ENCODE data around the gene CASK. TPM values are rescaled to one million over a fixed set of nuclear protein-coding genes. Genes with fewer than 3 reads are reported as not detected.

Gene CASK
- total RNA-seq, 1 donor from 2014 or later: 18.8 TPM

GRCh38 chrX:41913476-41913875, 9.9 kb downstream of the CASK start:
- DNase-seq (ENCODE audit: low spot score): no peak
- intact Hi-C loops (cut with DNase I): no loop called here

GRCh38 chrX:41912923-41913322, 10.4 kb downstream of the CASK start:
- DNase-seq (ENCODE audit: low spot score): no peak
- intact Hi-C loops (cut with DNase I): no loop called here

GRCh38 chrX:41909068-41909467, 14.3 kb downstream of the CASK start:
- intact Hi-C loops (cut with DNase I): no loop called here
- no peak for DNase-seq (ENCODE audit: low spot score)

- intact Hi-C loops (cut with DNase I): no loop called here
- no peak for DNase-seq (ENCODE audit: low spot score)
Measured at GRCh38 chrX:41906515-41907187, 16.7 kb downstream of the CASK start.

- DNase-seq (ENCODE audit: low spot score): no peak
- intact Hi-C loops (cut with DNase I): no loop called here
Measured at GRCh38 chrX:41903544-41903943, 19.8 kb downstream of the CASK start.

- intact Hi-C loops (cut with DNase I): no loop called here
- DNase-seq (ENCODE audit: low spot score): no peak
Measured at GRCh38 chrX:41900321-41900720, 23.0 kb downstream of the CASK start.

- no peak for DNase-seq (ENCODE audit: low spot score)
- intact Hi-C loops (cut with DNase I): no loop called here
Measured at GRCh38 chrX:41895826-41896225, 27.5 kb downstream of the CASK start.

GRCh38 chrX:41890026-41890423, 33.3 kb downstream of the CASK start:
- intact Hi-C loops (cut with DNase I): no loop called here
- DNase-seq (ENCODE audit: low spot score): no peak

- no peak for DNase-seq (ENCODE audit: low spot score)
- intact Hi-C loops (cut with DNase I): no loop called here
Measured at GRCh38 chrX:41889317-41890025, 33.9 kb downstream of the CASK start.

GRCh38 chrX:41887691-41888090, 35.7 kb downstream of the CASK start:
- intact Hi-C loops (cut with DNase I): no loop called here
- DNase-seq (ENCODE audit: low spot score): no peak

- no peak for DNase-seq (ENCODE audit: low spot score)
- intact Hi-C loops (cut with DNase I): no loop called here
Measured at GRCh38 chrX:41885724-41886123, 37.6 kb downstream of the CASK start.

- intact Hi-C loops (cut with DNase I): no loop called here
- DNase-seq (ENCODE audit: low spot score): no peak
Measured at GRCh38 chrX:41881166-41881565, 42.2 kb downstream of the CASK start.

GRCh38 chrX:41877167-41877566, 46.2 kb downstream of the CASK start:
- DNase-seq (ENCODE audit: low spot score): no peak
- intact Hi-C loops (cut with DNase I): no loop called here

- intact Hi-C loops (cut with DNase I): no loop called here
Measured at GRCh38 chrX:41875142-41875541, 48.2 kb downstream of the CASK start.

GRCh38 chrX:41870719-41871151, 52.6 kb downstream of the CASK start:
- DNase-seq (ENCODE audit: low spot score): no peak
- intact Hi-C loops (cut with DNase I): no loop called here

More at GRCh38 chrX:41875142-41875541, 48.2 kb downstream of the CASK start:
- DNase-seq (ENCODE audit: low spot score): no peak

GRCh38 chrX:41868392-41868977, 54.9 kb downstream of the CASK start:
- intact Hi-C loops (cut with DNase I): no loop called here

GRCh38 chrX:41863343-41864203, 59.8 kb downstream of the CASK start:
- DNase-seq (ENCODE audit: low spot score): no peak
- intact Hi-C loops (cut with DNase I): no loop called here

More at GRCh38 chrX:41868392-41868977, 54.9 kb downstream of the CASK start:
- no peak for DNase-seq (ENCODE audit: low spot score)

- DNase-seq (ENCODE audit: low spot score): no peak
- intact Hi-C loops (cut with DNase I): no loop called here
Measured at GRCh38 chrX:41862562-41863184, 60.7 kb downstream of the CASK start.

- intact Hi-C loops (cut with DNase I): no loop called here
Measured at GRCh38 chrX:41858161-41858775, 65.1 kb downstream of the CASK start.

More at GRCh38 chrX:41858161-41858775, 65.1 kb downstream of the CASK start:
- DNase-seq (ENCODE audit: low spot score): no peak
